SW 1271 (cell line): Measurements from ENCODE around the gene ZNF81.
"Not testable (repeated sequence)": the region's sequence is repeated elsewhere in the genome, so short reads cannot be mapped to it uniquely, and the experiment has no call there.

Experiments used
- DNase-seq, 2 experiments: peaks; one replicate each; lab custom pipeline; 2025; lab: John Stamatoyannopoulos, UW

The ZNF81 gene

GRCh38 chrX:47844117-47844516 lies 7.4 kb downstream of the ZNF81 start:
- no peak for DNase-seq

GRCh38 chrX:47846040-47846439 lies 9.3 kb downstream of the ZNF81 start:
- no peak for DNase-seq

- no peak for DNase-seq
Measured at GRCh38 chrX:47849778-47850177, 13.1 kb downstream of the ZNF81 start.

- DNase-seq: not testable (repeated sequence)
Measured at GRCh38 chrX:47850389-47850788, 13.7 kb downstream of the ZNF81 start.

GRCh38 chrX:47850901-47851300 lies 14.2 kb downstream of the ZNF81 start:
- no peak for DNase-seq

- DNase-seq: no peak
Measured at GRCh38 chrX:47854474-47854873, 17.8 kb downstream of the ZNF81 start.

GRCh38 chrX:47859686-47860085 lies 23.0 kb downstream of the ZNF81 start:
- no peak for DNase-seq

GRCh38 chrX:47862680-47863079 lies 26.0 kb downstream of the ZNF81 start:
- DNase-seq: no peak

GRCh38 chrX:47863187-47863586 lies 26.5 kb downstream of the ZNF81 start:
- DNase-seq: no peak

- DNase-seq: no peak
Measured at GRCh38 chrX:47864300-47864699, 27.6 kb downstream of the ZNF81 start.

- no peak for DNase-seq
Measured at GRCh38 chrX:47864785-47865184, 28.1 kb downstream of the ZNF81 start.

- no peak for DNase-seq
Measured at GRCh38 chrX:47873123-47873522, 36.4 kb downstream of the ZNF81 start.

- no peak for DNase-seq
Measured at GRCh38 chrX:47877327-47877726, 40.6 kb downstream of the ZNF81 start.

GRCh38 chrX:47878198-47878597 lies 41.5 kb downstream of the ZNF81 start:
- DNase-seq: no peak

GRCh38 chrX:47879463-47879862 lies 42.8 kb downstream of the ZNF81 start:
- no peak for DNase-seq

GRCh38 chrX:47880927-47881326 lies 44.2 kb downstream of the ZNF81 start:
- DNase-seq: no peak

- DNase-seq: no peak
Measured at GRCh38 chrX:47885501-47885900, 48.8 kb downstream of the ZNF81 start.

GRCh38 chrX:47898024-47898423 lies 61.3 kb downstream of the ZNF81 start:
- no peak for DNase-seq

GRCh38 chrX:47900833-47901232 lies 64.1 kb downstream of the ZNF81 start:
- DNase-seq: no peak

GRCh38 chrX:47902161-47902560 lies 65.5 kb downstream of the ZNF81 start:
- no peak for DNase-seq

- DNase-seq: no peak
Measured at GRCh38 chrX:47915886-47916493, 79.3 kb downstream of the ZNF81 start.

- no peak for DNase-seq
Measured at GRCh38 chrX:47918274-47918673, 81.6 kb downstream of the ZNF81 start.

GRCh38 chrX:47927212-47927611 lies 90.5 kb downstream of the ZNF81 start:
- DNase-seq: no peak

GRCh38 chrX:47931970-47932369 lies 95.3 kb downstream of the ZNF81 start:
- DNase-seq: not testable (repeated sequence)

GRCh38 chrX:47933946-47934345 lies 97.2 kb downstream of the ZNF81 start:
- no peak for DNase-seq
